Ishikawa (cell line): ENCODE results near the gene DNAJC30.

ENCODE experiments used
- CREB1 ChIP-seq: IDR thresholded peaks from 2 replicates; pipeline ENCODE4 v1.6.1; 2012; ENCODE audit warnings: low read depth
- EGR1 ChIP-seq: IDR thresholded peaks from 2 replicates; pipeline ENCODE4 v1.6.1; 2012
- EP300 ChIP-seq: IDR thresholded peaks from 2 replicates; pipeline ENCODE4 v1.6.1; 2012; ENCODE audit warnings: borderline replicate concordance
- MAX ChIP-seq: IDR thresholded peaks from 2 replicates; pipeline ENCODE4 v1.6.1; 2012
- NFIC ChIP-seq: IDR thresholded peaks from 2 replicates; pipeline ENCODE4 v1.6.1; 2012
- RAD21 ChIP-seq: IDR thresholded peaks from 2 replicates; pipeline ENCODE4 v1.6.1; 2012; ENCODE audit warnings: low read depth
- REST ChIP-seq: IDR thresholded peaks from 2 replicates; pipeline ENCODE4 v1.6.1; 2012; ENCODE audit warnings: low read depth, mild to moderate bottlenecking
- TAF1 ChIP-seq: IDR thresholded peaks from 2 replicates; pipeline ENCODE4 v1.6.1; 2012; ENCODE audit warnings: low read depth, mild to moderate bottlenecking
- TCF12 ChIP-seq: IDR thresholded peaks from 2 replicates; pipeline ENCODE4 v1.6.1; 2012; ENCODE audit warnings: low read depth
- YY1 ChIP-seq: IDR thresholded peaks from 2 replicates; pipeline ENCODE4 v1.6.1; 2012; ENCODE audit warnings: low read depth

GRCh38 chr7:73668103-73668885 lies 15.0 kb downstream of the DNAJC30 start:
- no peak for TF ChIP-seq MAX
- TF ChIP-seq REST, result no peak
- no peak for TF ChIP-seq EP300
- no peak for TF ChIP-seq CREB1
- no peak for TF ChIP-seq RAD21
- TF ChIP-seq TAF1, result no peak
- no peak for TF ChIP-seq NFIC
- no peak for TF ChIP-seq YY1
- no peak for TF ChIP-seq TCF12
- no peak for TF ChIP-seq EGR1
